HS-27A (cell line): Measurements from ENCODE around the gene JMJD4.
A peak's percentile ranks its signal among the peaks of the same experiment; 100 is the strongest.

Experiments
- DNase-seq: peaks from one replicate; pipeline ENCODE4 v3.0.0-alpha.2; 2012; ENCODE audit warnings: low read depth, missing footprints

The JMJD4 gene, protein sequence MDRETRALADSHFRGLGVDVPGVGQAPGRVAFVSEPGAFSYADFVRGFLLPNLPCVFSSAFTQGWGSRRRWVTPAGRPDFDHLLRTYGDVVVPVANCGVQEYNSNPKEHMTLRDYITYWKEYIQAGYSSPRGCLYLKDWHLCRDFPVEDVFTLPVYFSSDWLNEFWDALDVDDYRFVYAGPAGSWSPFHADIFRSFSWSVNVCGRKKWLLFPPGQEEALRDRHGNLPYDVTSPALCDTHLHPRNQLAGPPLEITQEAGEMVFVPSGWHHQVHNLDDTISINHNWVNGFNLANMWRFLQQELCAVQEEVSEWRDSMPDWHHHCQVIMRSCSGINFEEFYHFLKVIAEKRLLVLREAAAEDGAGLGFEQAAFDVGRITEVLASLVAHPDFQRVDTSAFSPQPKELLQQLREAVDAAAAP

DNA sequence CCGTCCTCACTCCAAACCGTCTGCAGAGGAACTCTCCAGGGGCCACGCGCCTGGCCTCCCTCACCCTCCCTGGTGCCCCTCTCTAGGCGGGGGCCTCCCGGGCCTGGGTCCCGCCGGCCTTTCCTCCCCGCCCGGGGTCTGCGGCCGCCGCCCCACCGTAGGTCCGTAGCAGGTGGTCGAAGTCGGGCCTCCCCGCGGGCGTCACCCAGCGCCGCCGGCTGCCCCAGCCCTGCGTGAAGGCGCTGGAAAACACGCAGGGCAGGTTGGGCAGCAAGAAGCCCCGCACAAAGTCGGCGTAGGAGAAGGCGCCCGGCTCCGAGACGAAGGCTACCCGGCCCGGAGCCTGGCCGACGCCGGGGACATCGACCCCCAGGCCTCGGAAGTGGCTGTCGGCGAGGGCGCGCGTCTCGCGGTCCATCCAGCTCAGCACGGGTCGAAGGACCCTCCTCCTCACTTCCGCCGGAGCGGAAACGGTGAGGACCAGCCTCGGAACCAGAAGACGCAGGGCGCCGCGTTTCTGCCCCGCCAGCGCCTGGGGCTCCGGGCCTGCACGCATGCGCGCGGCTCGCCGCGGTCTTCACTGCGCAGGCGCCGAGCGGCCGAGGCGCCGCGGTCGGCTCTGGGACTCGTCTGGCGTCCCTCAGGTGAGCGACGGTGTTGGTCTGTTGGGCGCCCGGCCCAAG is at the start of gene JMJD4, which contains the start of gene SNAP47:
Gene JMJD4, minus strand, starts transcription at position 447 of the 683 bp plus-strand sequence. Its CDS starts 29 bp downstream, at position 418.
Gene SNAP47, plus strand, starts transcription at position 580 of the 683 bp plus-strand sequence. CDS start 12,302 bp downstream, outside the sequence.
- DNase-seq: peak; percentile 64

DNA sequence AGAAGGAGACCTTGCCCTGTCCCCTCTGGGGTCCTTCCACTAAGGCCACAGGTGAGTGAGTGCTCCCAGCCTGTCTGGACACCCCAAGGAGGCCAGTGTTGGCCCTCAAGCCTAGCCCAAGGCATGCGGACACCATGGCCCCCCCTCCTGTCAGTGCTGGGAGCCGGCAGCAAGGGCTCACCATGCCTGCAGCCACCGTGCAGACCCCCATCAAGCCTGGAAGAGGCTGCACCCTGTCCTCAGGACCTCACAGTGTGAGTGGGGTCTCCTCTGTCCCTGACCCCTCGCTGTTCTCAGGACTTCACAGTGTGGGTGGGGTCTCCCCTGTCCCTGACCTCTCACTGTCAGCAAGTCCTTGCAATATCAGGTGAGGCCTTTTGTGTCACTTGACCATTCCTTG is 47.1 kb upstream of the JMJD4 start:
- no peak for DNase-seq

DNA sequence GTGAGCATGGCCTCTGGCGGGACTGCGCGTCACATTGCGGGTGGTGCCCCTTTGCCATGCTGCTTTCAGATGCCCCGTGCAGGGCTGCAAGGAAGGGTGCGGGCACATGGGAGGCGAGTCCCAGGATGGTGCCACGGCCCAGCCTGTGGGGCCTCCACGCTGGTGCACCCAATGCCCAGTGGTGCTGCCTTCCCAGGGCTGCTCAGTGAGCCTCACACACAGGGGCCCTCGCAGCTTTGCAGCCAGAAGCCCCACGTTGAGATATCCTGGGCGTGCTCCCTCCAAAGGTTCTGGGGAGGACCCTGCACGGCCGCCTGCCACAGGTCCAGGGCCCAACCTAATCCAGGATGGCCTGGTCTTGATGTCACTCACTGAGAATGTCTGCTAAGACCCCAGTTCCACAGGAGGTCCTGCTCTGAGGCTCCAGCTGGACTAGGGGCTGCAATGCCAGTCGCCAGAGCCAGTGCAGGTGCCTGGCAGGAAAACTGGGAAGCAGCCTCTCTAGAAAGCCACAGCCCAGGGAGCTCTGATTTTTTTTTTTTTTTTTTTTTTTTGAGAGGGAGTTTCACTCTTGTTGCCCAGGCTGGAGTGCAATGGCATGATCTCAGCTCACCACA is 46.3 kb upstream of the JMJD4 start:
- no peak for DNase-seq

DNA sequence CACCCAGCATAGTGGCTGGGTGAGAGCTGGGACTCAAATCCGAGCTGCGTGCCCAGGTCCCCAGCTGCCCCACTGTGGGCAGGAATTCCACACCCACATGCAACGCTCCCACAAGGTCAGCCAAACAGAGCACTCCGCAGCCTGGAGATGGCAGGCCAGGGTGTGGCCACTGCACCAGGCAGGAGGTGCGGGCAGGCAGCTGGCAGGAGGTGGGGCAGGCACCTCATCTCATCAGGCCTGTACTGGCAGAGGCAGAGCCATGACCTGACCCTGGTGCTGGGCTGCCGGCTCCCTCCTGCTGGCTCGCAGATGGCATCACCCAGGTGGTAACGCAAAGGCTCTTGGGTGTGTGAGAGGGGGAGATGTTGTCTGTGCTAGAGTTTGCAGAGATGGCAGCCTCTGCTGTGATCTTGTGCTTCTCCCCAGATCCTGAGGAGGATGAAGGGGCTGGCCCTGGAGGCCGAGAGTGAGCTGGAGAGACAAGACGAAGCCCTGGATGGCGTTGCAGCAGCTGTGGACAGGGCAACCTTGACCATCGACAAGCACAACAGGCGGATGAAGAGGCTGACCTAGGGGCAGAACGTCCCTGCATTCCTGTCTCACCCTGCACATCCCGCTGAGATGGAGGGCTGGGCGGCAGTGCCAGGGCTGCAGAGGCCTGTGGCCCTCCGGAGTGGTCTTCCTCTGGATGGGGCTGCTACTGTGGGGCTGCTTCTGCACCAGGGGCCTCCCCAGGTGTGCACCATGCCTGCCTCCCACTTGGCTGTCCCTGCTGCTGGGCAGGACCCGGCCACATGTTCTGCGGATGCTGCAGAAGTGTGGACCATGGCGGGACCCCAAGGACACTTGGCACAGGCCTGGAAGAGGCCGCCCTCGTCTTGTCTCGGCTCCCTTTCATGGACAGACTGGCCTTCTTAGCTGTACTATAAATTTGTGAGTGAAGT is 45.3 kb upstream of the JMJD4 start:
- no peak for DNase-seq

- no peak for DNase-seq
Measured at GRCh38 chr1:227779685-227780084, 44.6 kb upstream of the JMJD4 start.

DNA sequence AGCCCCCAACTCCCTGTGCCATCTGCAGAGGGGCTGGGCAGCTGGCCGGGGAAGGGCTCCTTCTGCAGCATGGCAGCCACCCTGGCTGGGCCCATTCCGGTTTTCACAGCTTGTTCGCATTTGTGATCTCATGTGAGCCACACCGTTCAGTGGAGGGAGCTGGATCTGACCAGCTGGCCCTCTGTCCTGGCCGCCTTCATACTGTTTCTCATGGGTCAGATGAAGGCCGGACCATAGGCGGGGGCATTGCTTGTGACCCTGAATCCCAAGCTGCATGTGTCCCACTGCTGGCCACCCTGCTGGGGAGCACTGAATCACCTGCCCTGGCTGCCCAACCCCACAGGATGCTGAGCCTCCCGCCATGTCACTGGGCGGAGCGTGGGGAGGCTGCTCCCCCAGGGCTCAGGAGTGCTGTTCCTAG is 43.9 kb upstream of the JMJD4 start:
- DNase-seq: no peak

DNA sequence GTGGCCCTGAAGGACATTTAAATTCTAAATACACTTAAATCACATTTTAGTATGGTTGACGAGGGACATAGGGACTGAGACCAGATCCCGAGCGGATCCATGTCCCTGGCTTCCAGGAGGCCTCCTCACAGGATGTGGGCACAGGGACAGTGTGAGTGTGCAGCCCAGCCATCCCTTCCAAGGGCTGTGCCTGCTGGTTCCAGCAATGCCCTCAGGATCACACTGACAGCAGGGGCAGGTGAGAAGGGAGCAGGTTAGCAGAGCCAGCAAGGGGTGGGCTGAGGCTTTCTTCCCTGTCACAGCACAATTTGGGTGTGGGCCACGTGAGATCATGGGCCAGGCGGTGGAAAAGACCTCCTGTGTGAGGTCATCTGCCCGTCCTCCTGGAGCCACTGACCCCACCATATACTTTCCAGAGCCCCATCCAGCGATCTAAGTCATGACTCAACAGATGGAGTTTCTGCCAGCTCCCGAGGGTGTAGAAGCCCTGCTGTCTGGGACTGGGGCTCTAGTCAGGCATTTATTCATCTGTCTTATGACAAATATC is 43.4 kb upstream of the JMJD4 start:
- no peak for DNase-seq

DNA sequence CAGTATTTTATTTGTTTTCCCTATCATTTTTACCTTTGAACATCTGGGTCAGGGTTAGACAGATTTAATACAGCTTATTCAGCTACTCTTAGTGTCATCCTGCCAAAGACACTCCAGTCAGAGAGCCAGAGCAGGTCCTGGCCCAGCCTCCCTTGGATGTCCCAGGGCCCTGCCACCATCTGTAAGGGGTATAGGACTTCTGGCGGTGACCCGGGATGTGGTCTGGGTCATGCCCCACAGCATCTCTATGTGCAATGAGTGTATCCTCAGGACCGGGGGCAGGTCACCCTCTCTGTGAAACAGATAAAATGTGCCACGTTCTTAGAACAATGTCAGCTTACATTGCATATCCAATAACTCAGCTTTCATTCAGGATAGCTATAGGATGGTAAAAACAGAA is 42.5 kb upstream of the JMJD4 start:
- DNase-seq: no peak

DNA sequence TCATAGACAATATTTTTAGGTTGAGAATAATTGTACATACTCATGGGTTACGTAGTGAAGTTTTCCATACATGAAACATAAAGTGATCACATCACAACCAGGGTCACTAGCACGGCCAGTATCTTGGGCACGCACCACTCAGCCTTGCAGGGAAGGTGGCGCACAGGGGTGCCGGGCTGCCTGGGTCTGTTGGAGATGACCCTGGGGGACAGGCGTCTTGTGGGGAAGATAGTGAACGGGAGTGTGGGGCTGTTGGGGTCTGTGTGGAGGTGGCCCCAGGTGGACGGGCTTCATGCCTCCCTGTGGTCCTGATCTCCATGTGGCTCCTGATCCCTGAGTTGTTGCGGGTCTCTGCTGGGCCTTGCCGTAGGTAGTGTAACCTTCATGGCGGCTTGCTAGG is 42.1 kb upstream of the JMJD4 start:
- DNase-seq: no peak

- no peak for DNase-seq
Measured at GRCh38 chr1:227776331-227776771, 41.2 kb upstream of the JMJD4 start.

- DNase-seq: no peak
Measured at GRCh38 chr1:227775841-227776240, 40.7 kb upstream of the JMJD4 start.

GRCh38 chr1:227774821-227775661 is 39.9 kb upstream of the JMJD4 start:
- DNase-seq: no peak

- DNase-seq: no peak
Measured at GRCh38 chr1:227774051-227774731, 39.1 kb upstream of the JMJD4 start.

GRCh38 chr1:227773558-227773957 is 38.5 kb upstream of the JMJD4 start:
- DNase-seq: no peak

GRCh38 chr1:227771771-227772170 is 36.7 kb upstream of the JMJD4 start:
- no peak for DNase-seq

GRCh38 chr1:227771326-227771725 is 36.2 kb upstream of the JMJD4 start:
- no peak for DNase-seq

DNA sequence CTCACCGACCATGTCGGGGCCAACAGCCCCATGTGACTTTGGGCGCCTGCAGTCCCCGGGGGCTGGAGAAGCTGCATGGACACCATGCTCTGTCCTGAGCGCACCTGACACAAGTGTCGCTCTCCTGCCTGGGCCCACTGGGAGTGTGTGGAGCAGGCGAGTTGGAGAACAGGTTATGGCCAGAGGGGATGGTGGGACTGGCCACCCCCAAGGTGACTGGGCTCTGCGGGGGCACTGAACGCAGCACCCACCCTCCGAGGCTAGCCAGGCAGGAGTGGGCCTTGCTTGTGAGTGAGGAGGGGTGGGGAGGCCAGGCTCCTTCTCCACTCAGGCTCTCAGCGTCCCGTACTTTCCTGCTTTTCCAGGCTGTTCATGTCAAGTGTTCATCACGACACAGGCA is 35.7 kb upstream of the JMJD4 start:
- no peak for DNase-seq

GRCh38 chr1:227769936-227770494 is 34.9 kb upstream of the JMJD4 start:
- no peak for DNase-seq
